LNCaP clone FGC (cell line): Measurements from ENCODE around the gene TGM5.
"Not testable (repeated sequence)": the region's sequence is repeated elsewhere in the genome, so short reads cannot be mapped to it uniquely, and the experiment has no call there.

Experiments
- DNase-seq: peaks from one replicate; pipeline ENCODE4 v3.0.0-alpha.2; 2011; ENCODE audit warnings: low read depth
- H3K4me3 ChIP-seq: 2 replicates; pipeline ENCODE4 v1.5.1; 2011; ENCODE audit warnings: mild to moderate bottlenecking, low read depth, low read length, control low read depth
- CTCF ChIP-seq: IDR thresholded peaks from 2 replicates; pipeline ENCODE4 v1.5.1; 2012; ENCODE audit warnings: mild to moderate bottlenecking; ENCODE audit not compliant: control insufficient read depth, insufficient read depth; ENCODE audit errors: extremely low read depth

TGM5 gene

GRCh38 chr15:43229977-43230376 lies 36.8 kb downstream of the TGM5 start:
- H3K4me3 ChIP-seq = no peak overlapping the region
- DNase-seq = no peak
- TF ChIP-seq CTCF = no peak

GRCh38 chr15:43226436-43227305 lies 40.1 kb downstream of the TGM5 start:
- DNase-seq = no peak
- H3K4me3 ChIP-seq = no peak overlapping the region
- TF ChIP-seq CTCF = no peak

GRCh38 chr15:43225950-43226255 lies 40.8 kb downstream of the TGM5 start:
- not testable (repeated sequence) for DNase-seq, H3K4me3 ChIP-seq

GRCh38 chr15:43225201-43225949 lies 41.4 kb downstream of the TGM5 start:
- peak; percentile 83 for TF ChIP-seq CTCF
- no peak overlapping the region for H3K4me3 ChIP-seq
- peak; percentile 46 for DNase-seq

- no peak for DNase-seq
Observed at GRCh38 chr15:43221422-43221821, 45.3 kb downstream of the TGM5 start.

GRCh38 chr15:43220991-43221403 lies 45.7 kb downstream of the TGM5 start, which contains the start of gene EPB42:
TSS of gene EPB42 (minus strand) at chr15:43221018. CDS start at chr15:43220825, 193 bp downstream.
- H3K4me3 ChIP-seq = no peak within 1 kb of the TSS
- TF ChIP-seq CTCF = no peak
- DNase-seq = no peak

More at GRCh38 chr15:43221422-43221821, 45.3 kb downstream of the TGM5 start:
- no peak for TF ChIP-seq CTCF
- no peak overlapping the region for H3K4me3 ChIP-seq

- TF ChIP-seq CTCF = no peak
- no peak for DNase-seq
- H3K4me3 ChIP-seq = no peak overlapping the region
Observed at GRCh38 chr15:43219929-43220928, 46.5 kb downstream of the TGM5 start.
